HL-60 (cell line): ENCODE measurements around the gene CRLF1.

Experiments
- DNase-seq, 2 experiments: peaks; one replicate each; pipeline ENCODE4 v3.0.0-alpha.2; 2010 to 2020; ENCODE audit warnings: low read depth in 1 of 2, low spot score in 1 of 2
- H3K27ac ChIP-seq: fragments of 250-450 bp; sonication (Bioruptor Pico); replicated peaks from 2 replicates; pipeline ENCODE4 v1.5.1; 2020; ENCODE audit warnings: mild to moderate bottlenecking, moderate library complexity
- H3K27me3 ChIP-seq: fragments of 250-450 bp; sonication (Bioruptor Pico); 2 replicates; pipeline ENCODE4 v1.5.1; 2021; ENCODE audit warnings: mild to moderate bottlenecking, moderate library complexity; ENCODE audit not compliant: insufficient read depth, poor library complexity, severe bottlenecking
- H3K4me3 ChIP-seq: replicated peaks from 2 replicates; pipeline ENCODE4 v1.5.1; 2011; ENCODE audit warnings: mild to moderate bottlenecking, control low read depth, low read length; ENCODE audit not compliant: insufficient read depth
- CTCF ChIP-seq: IDR thresholded peaks from one replicate; pipeline ENCODE4 v1.5.1; 2011; ENCODE audit warnings: low read length, control low read depth, inconsistent platforms; ENCODE audit not compliant: insufficient read depth
- GABPA ChIP-seq: IDR thresholded peaks from 2 replicates; pipeline ENCODE4 v1.6.1; 2012; ENCODE audit warnings: low read depth
- POLR2AphosphoS5 ChIP-seq: IDR thresholded peaks from 2 replicates; pipeline ENCODE4 v1.6.1; 2012; ENCODE audit warnings: low read depth
- REST ChIP-seq: IDR thresholded peaks from 2 replicates; pipeline ENCODE4 v1.6.1; 2012; ENCODE audit warnings: low read depth; ENCODE audit not compliant: insufficient replicate concordance
- SPI1 ChIP-seq: IDR thresholded peaks from 2 replicates; pipeline ENCODE4 v1.6.1; 2012; ENCODE audit warnings: low read depth, mild to moderate bottlenecking, borderline replicate concordance

CRLF1 gene

DNA sequence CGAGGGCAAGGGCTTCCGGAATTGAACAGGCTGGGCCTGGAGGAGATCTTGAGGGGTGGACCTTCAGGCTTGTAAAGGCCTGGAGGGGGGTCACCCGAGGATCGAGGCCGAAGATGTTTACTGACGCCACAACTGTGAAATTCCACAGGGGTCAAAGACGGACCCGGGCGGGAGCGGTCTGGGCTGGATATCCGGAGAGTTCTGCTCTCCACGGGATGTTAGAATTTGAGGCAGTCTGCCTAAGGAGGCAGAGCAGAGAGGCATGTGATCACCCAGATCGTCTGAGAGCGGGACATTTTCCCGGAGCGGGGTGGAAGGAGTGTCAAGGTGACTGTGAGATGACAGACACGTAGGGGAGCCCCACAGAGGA is 43.4 kb upstream of the CRLF1 start:
- H3K27ac ChIP-seq, result no peak overlapping the region
- no peak for DNase-seq
- no peak overlapping the region for H3K4me3 ChIP-seq
- TF ChIP-seq GABPA (no peak), REST (no peak), POLR2AphosphoS5 (no peak), CTCF (no peak)
- no peaks in the 10 kb centered on the region for H3K27me3 ChIP-seq

DNA sequence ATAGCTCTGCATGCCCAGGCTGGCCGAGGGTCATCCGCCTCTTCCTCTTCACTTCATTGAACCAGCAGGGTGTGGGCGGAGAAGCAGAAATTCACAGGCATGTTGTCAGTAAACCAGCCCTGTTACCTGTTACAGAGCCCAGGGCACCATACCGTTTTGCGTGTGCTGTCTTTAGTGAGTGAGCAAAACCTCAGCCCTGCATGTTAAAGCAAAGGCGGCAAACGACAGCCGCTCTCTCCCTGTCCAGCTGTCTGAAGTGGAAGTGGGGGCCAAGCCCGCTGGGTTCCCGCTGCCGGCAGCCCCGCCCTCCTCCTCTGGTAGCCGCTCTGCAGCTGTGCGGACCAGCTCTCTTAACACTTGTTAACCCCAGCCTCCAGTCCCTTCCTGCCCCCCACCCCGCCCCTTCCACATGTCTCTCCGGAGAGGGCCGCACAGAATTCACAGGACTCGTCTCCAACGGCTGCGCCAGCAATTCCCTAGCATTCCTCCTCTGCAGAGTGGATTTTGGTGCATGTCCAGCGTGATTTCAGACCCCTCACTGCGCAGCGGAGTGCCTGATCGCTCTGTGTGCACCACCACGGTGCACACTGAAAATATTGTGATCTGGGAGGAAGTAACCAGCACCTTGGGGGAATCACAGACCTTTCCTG is 42.9 kb upstream of the CRLF1 start:
- Histone ChIP-seq H3K27ac (no peak overlapping the region), H3K27me3 (no peaks in the 10 kb centered on the region), H3K4me3 (no peak overlapping the region)
- TF ChIP-seq CTCF, result no peak
- TF ChIP-seq REST, result no peak
- TF ChIP-seq POLR2AphosphoS5, result no peak
- no peak for TF ChIP-seq SPI1
- TF ChIP-seq GABPA, result no peak
- DNase-seq, result no peak

DNA sequence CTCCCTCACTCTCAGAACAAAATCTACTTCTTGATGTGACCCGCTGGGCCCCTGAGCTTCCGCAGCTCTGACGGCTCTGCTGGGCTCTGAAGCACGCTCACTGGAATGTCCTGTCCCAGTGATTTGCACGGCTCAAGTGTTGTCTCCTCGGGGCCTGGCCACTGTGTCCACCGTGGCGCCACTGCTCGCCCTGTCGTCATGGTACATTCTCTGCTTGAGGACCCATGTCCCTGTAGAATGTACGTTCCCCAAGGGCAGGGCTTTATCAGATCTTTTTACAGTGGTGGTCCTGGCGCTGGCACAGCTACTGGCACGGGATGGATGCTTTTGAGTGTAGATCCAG is 42.3 kb upstream of the CRLF1 start:
- Histone ChIP-seq H3K27ac (no peak overlapping the region), H3K4me3 (no peak overlapping the region)
- TF ChIP-seq POLR2AphosphoS5, result no peak
- no peak for TF ChIP-seq SPI1
- TF ChIP-seq CTCF, result no peak
- TF ChIP-seq REST, result no peak
- TF ChIP-seq GABPA, result no peak

More for the DNA sequence above, 42.3 kb upstream of the CRLF1 start:
- H3K27me3 ChIP-seq, result no peaks in the 10 kb centered on the region
- no peak for DNase-seq
